Ovary (tissue), 3 donors: ENCODE data around the gene LMTK2.

Experiments used
- POLR2A ChIP-seq: fragments of 450-650 bp; IDR thresholded peaks from one replicate; pipeline ENCODE4 v1.6.1; 2017; ENCODE audit warnings: antibody characterized with exemption, mild to moderate bottlenecking, moderate library complexity
- TF ChIP-seq, protein P1 (sequence below), 3 donors: fragments of 450-650 bp in 2 of 3; fragments of 200-600 bp in 1 of 3; IDR thresholded peaks; one replicate each; pipeline versions ENCODE4 v1.5.1 to v1.8.0; 2016 to 2022; ENCODE audit warnings: antibody characterized with exemption in 3 of 3, mild to moderate bottlenecking in 1 of 3
- donor health status: DM: no; HTN: no; CAD: no.

GRCh38 chr7:98232263-98232585 is 125.6 kb downstream of the LMTK2 start:
- TF ChIP-seq, protein P1, sequence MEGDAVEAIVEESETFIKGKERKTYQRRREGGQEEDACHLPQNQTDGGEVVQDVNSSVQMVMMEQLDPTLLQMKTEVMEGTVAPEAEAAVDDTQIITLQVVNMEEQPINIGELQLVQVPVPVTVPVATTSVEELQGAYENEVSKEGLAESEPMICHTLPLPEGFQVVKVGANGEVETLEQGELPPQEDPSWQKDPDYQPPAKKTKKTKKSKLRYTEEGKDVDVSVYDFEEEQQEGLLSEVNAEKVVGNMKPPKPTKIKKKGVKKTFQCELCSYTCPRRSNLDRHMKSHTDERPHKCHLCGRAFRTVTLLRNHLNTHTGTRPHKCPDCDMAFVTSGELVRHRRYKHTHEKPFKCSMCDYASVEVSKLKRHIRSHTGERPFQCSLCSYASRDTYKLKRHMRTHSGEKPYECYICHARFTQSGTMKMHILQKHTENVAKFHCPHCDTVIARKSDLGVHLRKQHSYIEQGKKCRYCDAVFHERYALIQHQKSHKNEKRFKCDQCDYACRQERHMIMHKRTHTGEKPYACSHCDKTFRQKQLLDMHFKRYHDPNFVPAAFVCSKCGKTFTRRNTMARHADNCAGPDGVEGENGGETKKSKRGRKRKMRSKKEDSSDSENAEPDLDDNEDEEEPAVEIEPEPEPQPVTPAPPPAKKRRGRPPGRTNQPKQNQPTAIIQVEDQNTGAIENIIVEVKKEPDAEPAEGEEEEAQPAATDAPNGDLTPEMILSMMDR (IDR thresholded peaks at IDR 0.05) = no peak
- no peak for TF ChIP-seq POLR2A
